ENCODE data around the gene RNASET2. TPM values are rescaled to one million over a fixed set of nuclear protein-coding genes. Genes with fewer than 3 reads are reported as not detected.

The RNASET2 gene
- total RNA-seq = 13.4 TPM
- long read RNA-seq, transcript RNASET2-210 (9 exons, 1,375 nt) = major isoform, 10 of 32 reads
- long read RNA-seq, partial matches to known transcripts = 1 of 32 reads
- long read RNA-seq, other reads (novel, unspliced or antisense) = 19 of 32 reads

- Histone ChIP-seq H3K9me3 (replicated peaks) (no peaks in the 10 kb centered on the region), H3K27me3 (ENCODE audit: low read depth) (no peaks in the 10 kb centered on the region), H3K27ac (replicated peaks) (peak within 1 kb of the TSS; percentile 90), H3K36me3 (no peaks in the 10 kb centered on the region), H3K4me3 (peak within 1 kb of the TSS; percentile 94), H3K4me1 (peaks cover 35% of the 10 kb centered on the region)
- DNase-seq = peak; percentile 99
- intact Hi-C loops (cut with micrococcal nuclease) = no loop called here
- TF ChIP-seq, protein P1, sequence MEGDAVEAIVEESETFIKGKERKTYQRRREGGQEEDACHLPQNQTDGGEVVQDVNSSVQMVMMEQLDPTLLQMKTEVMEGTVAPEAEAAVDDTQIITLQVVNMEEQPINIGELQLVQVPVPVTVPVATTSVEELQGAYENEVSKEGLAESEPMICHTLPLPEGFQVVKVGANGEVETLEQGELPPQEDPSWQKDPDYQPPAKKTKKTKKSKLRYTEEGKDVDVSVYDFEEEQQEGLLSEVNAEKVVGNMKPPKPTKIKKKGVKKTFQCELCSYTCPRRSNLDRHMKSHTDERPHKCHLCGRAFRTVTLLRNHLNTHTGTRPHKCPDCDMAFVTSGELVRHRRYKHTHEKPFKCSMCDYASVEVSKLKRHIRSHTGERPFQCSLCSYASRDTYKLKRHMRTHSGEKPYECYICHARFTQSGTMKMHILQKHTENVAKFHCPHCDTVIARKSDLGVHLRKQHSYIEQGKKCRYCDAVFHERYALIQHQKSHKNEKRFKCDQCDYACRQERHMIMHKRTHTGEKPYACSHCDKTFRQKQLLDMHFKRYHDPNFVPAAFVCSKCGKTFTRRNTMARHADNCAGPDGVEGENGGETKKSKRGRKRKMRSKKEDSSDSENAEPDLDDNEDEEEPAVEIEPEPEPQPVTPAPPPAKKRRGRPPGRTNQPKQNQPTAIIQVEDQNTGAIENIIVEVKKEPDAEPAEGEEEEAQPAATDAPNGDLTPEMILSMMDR (IDR thresholded peaks at IDR 0.05; ENCODE audit: borderline replicate concordance) = no peak
Measured at GRCh38 chr6:166956444-166957086, at the start of gene RNASET2. TSS of gene RNASET2 (minus strand) at chr6:166956550. CDS start at chr6:166956182, 368 bp downstream.

DNA sequence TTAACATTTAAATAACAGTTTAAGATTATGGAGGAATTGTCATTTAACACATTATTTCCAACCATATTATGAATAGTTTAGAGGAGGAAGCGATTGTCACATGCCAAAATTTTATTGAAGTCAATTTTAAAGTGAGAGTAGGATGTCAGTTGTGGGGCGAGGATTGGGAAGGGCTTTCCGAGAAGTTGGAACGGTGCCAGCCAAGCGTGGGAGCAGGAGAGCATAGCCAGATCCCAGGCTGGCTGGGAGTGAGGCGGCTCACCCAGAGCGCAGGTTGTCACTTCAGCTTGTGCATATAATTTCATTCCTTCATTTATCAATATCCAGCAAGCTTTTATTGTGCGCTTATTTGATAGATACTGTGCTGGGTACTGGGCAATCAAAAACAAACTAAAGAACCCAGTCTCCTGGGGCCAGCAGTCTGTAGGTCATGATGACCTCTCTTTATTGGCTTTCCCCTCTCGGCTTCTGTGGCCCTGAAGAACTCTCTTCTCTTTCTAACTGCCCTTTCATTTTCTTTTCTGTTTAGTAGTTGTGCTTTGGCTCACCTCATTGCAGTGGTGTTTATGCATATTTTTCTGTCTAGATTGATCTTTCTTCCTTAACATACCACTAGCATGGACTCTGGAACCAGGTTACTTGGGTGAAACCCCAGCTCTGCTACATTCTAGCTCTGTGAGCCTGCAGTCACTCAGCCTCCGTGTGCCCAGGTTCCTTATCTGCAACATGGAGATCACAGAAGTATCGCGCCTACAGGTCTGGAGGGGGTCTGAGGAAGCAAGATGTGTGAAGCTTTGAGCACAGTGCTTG lies 49.2 kb upstream of the RNASET2 start:
- no peak overlapping the region for H3K27ac ChIP-seq (replicated peaks)
- no peaks in the 10 kb centered on the region for H3K9me3 ChIP-seq (replicated peaks)
- peaks cover 18% of the 10 kb centered on the region for H3K36me3 ChIP-seq
- TF ChIP-seq, protein P1 (IDR thresholded peaks at IDR 0.05; ENCODE audit: borderline replicate concordance) = no peak
- H3K27me3 ChIP-seq (ENCODE audit: low read depth) = no peaks in the 10 kb centered on the region
- intact Hi-C loops (cut with micrococcal nuclease) = no loop called here
- DNase-seq = peak; percentile 67
- peaks cover 21% of the 10 kb centered on the region for H3K4me1 ChIP-seq
- peak overlapping the region; percentile 22 for H3K4me3 ChIP-seq

- Histone ChIP-seq H3K4me3 (no peak overlapping the region), H3K27ac (replicated peaks) (no peak overlapping the region), H3K9me3 (replicated peaks) (no peaks in the 10 kb centered on the region), H3K4me1 (peaks cover 47% of the 10 kb centered on the region), H3K36me3 (peaks cover 4% of the 10 kb centered on the region), H3K27me3 (ENCODE audit: low read depth) (no peaks in the 10 kb centered on the region)
- DNase-seq = no peak
- TF ChIP-seq, protein P1 (IDR thresholded peaks at IDR 0.05; ENCODE audit: borderline replicate concordance) = no peak
- intact Hi-C loops (cut with micrococcal nuclease) = no loop called here
Measured at GRCh38 chr6:167000759-167001158, 44.4 kb upstream of the RNASET2 start.

DNA sequence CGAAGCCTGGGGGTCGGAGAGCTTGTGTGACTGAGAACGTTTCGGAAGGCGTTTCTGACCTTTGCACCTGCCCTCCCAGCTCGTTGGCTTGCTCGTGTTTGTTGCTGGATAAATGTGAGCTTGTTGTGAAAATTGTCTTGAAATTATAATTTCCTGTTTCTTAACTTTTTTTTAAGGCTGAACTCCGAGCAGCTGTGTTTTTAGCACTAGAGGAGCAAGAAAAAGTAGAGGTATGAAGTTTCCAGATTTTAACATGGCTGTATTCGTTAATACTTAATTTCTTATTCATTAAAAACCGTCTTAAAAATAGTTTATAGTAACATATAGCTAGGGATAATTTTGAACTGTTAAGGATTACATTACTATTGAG lies 43.5 kb upstream of the RNASET2 start:
- TF ChIP-seq, protein P1 (IDR thresholded peaks at IDR 0.05; ENCODE audit: borderline replicate concordance) = no peak
- intact Hi-C loops (cut with micrococcal nuclease) = no loop called here
- no peaks in the 10 kb centered on the region for H3K27me3 ChIP-seq (ENCODE audit: low read depth)
- peak overlapping the region; percentile 97 for H3K4me3 ChIP-seq
- no peaks in the 10 kb centered on the region for H3K9me3 ChIP-seq (replicated peaks)
- DNase-seq = no peak
- peaks cover 4% of the 10 kb centered on the region for H3K36me3 ChIP-seq
- peak overlapping the region; percentile 82 for H3K27ac ChIP-seq (replicated peaks)
- H3K4me1 ChIP-seq = peaks cover 38% of the 10 kb centered on the region

- H3K4me1 ChIP-seq = peaks cover 38% of the 10 kb centered on the region
- H3K27me3 ChIP-seq (ENCODE audit: low read depth) = no peaks in the 10 kb centered on the region
- peak within 1 kb of the TSS; percentile 97 for H3K4me3 ChIP-seq
- H3K9me3 ChIP-seq (replicated peaks) = no peaks in the 10 kb centered on the region
- peak; percentile 94 for DNase-seq
- intact Hi-C loops (cut with micrococcal nuclease) = no loop called here
- TF ChIP-seq, protein P1 (IDR thresholded peaks at IDR 0.05; ENCODE audit: borderline replicate concordance) = peak; percentile 27
- H3K36me3 ChIP-seq = peaks cover 4% of the 10 kb centered on the region
- H3K27ac ChIP-seq (replicated peaks) = peak within 1 kb of the TSS; percentile 82
Measured at GRCh38 chr6:166999145-166999883, 43.0 kb upstream of the RNASET2 start, which contains the start of gene CEP43. TSS of gene CEP43 (plus strand) at chr6:166999397. CDS start at chr6:166999413, 16 bp downstream.
